ENCODE measurements around the gene IFT81.
"Not testable (repeated sequence)": the region's sequence is repeated elsewhere in the genome, so short reads cannot be mapped to it uniquely, and the experiment has no call there.

IFT81 gene

GRCh38 chr12:110211639-110212536 is 87.7 kb downstream of the IFT81 start:
- DNase-seq, result not testable (repeated sequence)

- DNase-seq, result no peak
Observed at GRCh38 chr12:110217996-110218674, 94.0 kb downstream of the IFT81 start.

- no peak for DNase-seq
Observed at GRCh38 chr12:110222027-110222426, 97.9 kb downstream of the IFT81 start.

- no peak for DNase-seq
Observed at GRCh38 chr12:110222433-110222832, 98.3 kb downstream of the IFT81 start.

GRCh38 chr12:110223777-110224378 is 99.7 kb downstream of the IFT81 start:
- DNase-seq, result no peak

GRCh38 chr12:110224379-110225304 is 100.5 kb downstream of the IFT81 start:
- DNase-seq, result no peak

- no peak for DNase-seq
Observed at GRCh38 chr12:110227138-110227537, 103.0 kb downstream of the IFT81 start.

- DNase-seq, result not testable (repeated sequence)
Observed at GRCh38 chr12:110228348-110228747, 104.2 kb downstream of the IFT81 start.

GRCh38 chr12:110228756-110229155 is 104.6 kb downstream of the IFT81 start:
- no peak for DNase-seq

GRCh38 chr12:110229409-110229808 is 105.3 kb downstream of the IFT81 start:
- no peak for DNase-seq

- no peak for DNase-seq
Observed at GRCh38 chr12:110230655-110231054, 106.5 kb downstream of the IFT81 start.

GRCh38 chr12:110233212-110233903 is 109.2 kb downstream of the IFT81 start:
- no peak for DNase-seq

- no peak for DNase-seq
Observed at GRCh38 chr12:110234331-110234751, 110.2 kb downstream of the IFT81 start.

- no peak for DNase-seq
Observed at GRCh38 chr12:110234755-110235154, 110.6 kb downstream of the IFT81 start.

- no peak for DNase-seq
Observed at GRCh38 chr12:110235383-110235782, 111.2 kb downstream of the IFT81 start.

GRCh38 chr12:110243227-110243626 is 119.1 kb downstream of the IFT81 start:
- DNase-seq, result no peak

GRCh38 chr12:110244372-110244771 is 120.2 kb downstream of the IFT81 start:
- DNase-seq, result no peak

- no peak for DNase-seq
Observed at GRCh38 chr12:110244829-110245228, 120.7 kb downstream of the IFT81 start.

GRCh38 chr12:110245369-110245772 is 121.2 kb downstream of the IFT81 start:
- peak; percentile 58 to 60 for DNase-seq

GRCh38 chr12:110246636-110247339 is 122.6 kb downstream of the IFT81 start:
- DNase-seq, result no peak

All from activated T-cell treated with anti-CD3 and anti-CD28 coated beads, Interleukin-2, amount 50 U/mL, for 48 hours (primary cell).